A673 (cell line): Measurements from ENCODE around the gene NCBP2L. TPM values are rescaled to one million over a fixed set of nuclear protein-coding genes. Genes with fewer than 3 reads are reported as not detected.

Source experiments
- BruUV-seq: library from RNA; stranded (reverse); fragments of 400-500 nt; replicated peaks from 2 replicates; lab custom pipeline; 2021; lab: Mats Ljungman, UMichigan
- CTCF ChIA-PET: fragments of 300-600 bp; sonication (Branson Sonifier 250); formaldehyde crosslinking; loops from one replicate; lab custom pipeline; 2022; ENCODE audit warnings: antibody characterized with exemption; lab: Charles Lee
- POLR2A ChIA-PET: fragments of 300-600 bp; sonication (Branson Sonifier 250); formaldehyde crosslinking; loops from one replicate; lab custom pipeline; 2022; ENCODE audit warnings: antibody characterized with exemption; ENCODE audit not compliant: low non-redundant PET; lab: Charles Lee
- DNase-seq: peaks from one replicate; pipeline ENCODE4 v3.0.0-alpha.2; 2015; ENCODE audit warnings: low spot score
- H3K27ac ChIP-seq: fragments of 200-600 bp; sonication (generic); 2 replicates; pipeline ENCODE4 v1.5.1; 2016; ENCODE audit warnings: mixed run types, low read depth, mild to moderate bottlenecking, mixed read lengths, antibody characterized with exemption, low read length; ENCODE audit not compliant: poor library complexity, severe bottlenecking
- H3K27me3 ChIP-seq: fragments of 200-600 bp; sonication (generic); replicated peaks from 2 replicates; pipeline ENCODE4 v1.6.1; 2017; ENCODE audit warnings: mixed run types, low read depth, mild to moderate bottlenecking, mixed read lengths, antibody characterized with exemption, low read length; ENCODE audit not compliant: insufficient read depth, poor library complexity
- H3K36me3 ChIP-seq: fragments of 200-600 bp; sonication (generic); 2 replicates; pipeline ENCODE4 v1.6.1; 2016; ENCODE audit warnings: mixed run types, mild to moderate bottlenecking, mixed read lengths, antibody characterized with exemption, low read length; ENCODE audit not compliant: insufficient read depth, poor library complexity, severe bottlenecking
- H3K4me1 ChIP-seq: fragments of 200-600 bp; sonication (generic); 2 replicates; pipeline ENCODE4 v1.6.1; 2017; ENCODE audit warnings: mixed run types, mild to moderate bottlenecking, mixed read lengths, antibody characterized with exemption, low read length; ENCODE audit not compliant: insufficient read depth, poor library complexity, severe bottlenecking
- H3K4me3 ChIP-seq: fragments of 200-600 bp; sonication (generic); 2 replicates; pipeline ENCODE4 v1.5.1; 2016; ENCODE audit warnings: low read depth, mixed run types, mild to moderate bottlenecking, mixed read lengths, low read length; ENCODE audit not compliant: poor library complexity, severe bottlenecking
- H3K9me3 ChIP-seq: fragments of 200-600 bp; sonication (generic); 2 replicates; pipeline ENCODE4 v1.6.1; 2016; ENCODE audit warnings: mixed run types, low read depth, mild to moderate bottlenecking, mixed read lengths, antibody characterized with exemption, low read length; ENCODE audit not compliant: poor library complexity, severe bottlenecking
- EZH2 ChIP-seq: fragments of 200-600 bp; sonication (generic); IDR thresholded peaks from 2 replicates; pipeline ENCODE4 v1.6.1; 2017; ENCODE audit warnings: borderline replicate concordance, low read depth, mild to moderate bottlenecking, mixed read lengths, antibody characterized with exemption, low read length; ENCODE audit not compliant: poor library complexity, severe bottlenecking
- intact Hi-C: fragments of 100-400 bp; cut with micrococcal nuclease; formaldehyde crosslinking; loops from one replicate; pipeline ENCODE4 v1.10.0; 2022; ENCODE audit not compliant: unreplicated experiment
- total RNA-seq: library from RNA; stranded (reverse); gene quantifications from 2 replicates; pipeline ENCODE4 v1.2.3, GENCODE V29; 2021
- TF ChIP-seq, protein P1 (sequence below): fragments of 300-800, 200-600 bp; sonication (generic); conservative IDR thresholded peaks from 2 replicates; pipeline ENCODE4 v1.5.1; 2017; ENCODE audit warnings: low read depth, mild to moderate bottlenecking, antibody characterized with exemption, low read length, moderate library complexity, mixed read lengths

The NCBP2L gene
- total RNA-seq, 1 experiment from 2014 or later = not detected

DNA sequence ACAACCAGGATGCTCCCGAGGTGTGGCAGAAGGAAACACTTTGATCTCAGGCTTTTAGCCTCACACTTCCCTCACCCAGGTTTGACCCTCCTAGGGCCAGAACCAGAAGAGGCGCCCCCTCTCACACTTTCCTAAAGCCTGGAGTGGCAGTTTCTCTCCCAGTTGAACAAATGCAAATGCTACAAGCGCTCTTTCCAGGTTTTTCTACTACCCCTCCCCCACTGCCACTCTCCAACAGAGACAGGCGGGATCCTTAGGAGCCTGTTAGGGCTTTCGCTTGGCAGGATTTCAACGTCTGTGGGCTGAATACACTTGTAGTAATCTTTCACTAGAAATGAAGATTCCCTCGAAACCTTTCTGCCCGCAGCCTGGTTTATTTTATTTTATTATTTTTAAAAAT lies 4.3 kb upstream of the NCBP2L start:
- TF ChIP-seq, protein P1, sequence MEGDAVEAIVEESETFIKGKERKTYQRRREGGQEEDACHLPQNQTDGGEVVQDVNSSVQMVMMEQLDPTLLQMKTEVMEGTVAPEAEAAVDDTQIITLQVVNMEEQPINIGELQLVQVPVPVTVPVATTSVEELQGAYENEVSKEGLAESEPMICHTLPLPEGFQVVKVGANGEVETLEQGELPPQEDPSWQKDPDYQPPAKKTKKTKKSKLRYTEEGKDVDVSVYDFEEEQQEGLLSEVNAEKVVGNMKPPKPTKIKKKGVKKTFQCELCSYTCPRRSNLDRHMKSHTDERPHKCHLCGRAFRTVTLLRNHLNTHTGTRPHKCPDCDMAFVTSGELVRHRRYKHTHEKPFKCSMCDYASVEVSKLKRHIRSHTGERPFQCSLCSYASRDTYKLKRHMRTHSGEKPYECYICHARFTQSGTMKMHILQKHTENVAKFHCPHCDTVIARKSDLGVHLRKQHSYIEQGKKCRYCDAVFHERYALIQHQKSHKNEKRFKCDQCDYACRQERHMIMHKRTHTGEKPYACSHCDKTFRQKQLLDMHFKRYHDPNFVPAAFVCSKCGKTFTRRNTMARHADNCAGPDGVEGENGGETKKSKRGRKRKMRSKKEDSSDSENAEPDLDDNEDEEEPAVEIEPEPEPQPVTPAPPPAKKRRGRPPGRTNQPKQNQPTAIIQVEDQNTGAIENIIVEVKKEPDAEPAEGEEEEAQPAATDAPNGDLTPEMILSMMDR = no peak
- no peak for TF ChIP-seq EZH2
- Histone ChIP-seq H3K27ac (no peak overlapping the region), H3K9me3 (no peaks in the 10 kb centered on the region), H3K4me3 (no peak overlapping the region), H3K4me1 (peaks cover 5% of the 10 kb centered on the region), H3K27me3 (no peaks in the 10 kb centered on the region), H3K36me3 (no peaks in the 10 kb centered on the region)
- intact Hi-C loops = loop anchor here (10.0 kb wide), 1 partner anchor 878 kb away; no protein-coding TSS in a partner anchor
- ChIA-PET CTCF (no interaction called here), POLR2A (no interaction called here)
- DNase-seq = no peak
- no TSS peak for BruUV-seq

DNA sequence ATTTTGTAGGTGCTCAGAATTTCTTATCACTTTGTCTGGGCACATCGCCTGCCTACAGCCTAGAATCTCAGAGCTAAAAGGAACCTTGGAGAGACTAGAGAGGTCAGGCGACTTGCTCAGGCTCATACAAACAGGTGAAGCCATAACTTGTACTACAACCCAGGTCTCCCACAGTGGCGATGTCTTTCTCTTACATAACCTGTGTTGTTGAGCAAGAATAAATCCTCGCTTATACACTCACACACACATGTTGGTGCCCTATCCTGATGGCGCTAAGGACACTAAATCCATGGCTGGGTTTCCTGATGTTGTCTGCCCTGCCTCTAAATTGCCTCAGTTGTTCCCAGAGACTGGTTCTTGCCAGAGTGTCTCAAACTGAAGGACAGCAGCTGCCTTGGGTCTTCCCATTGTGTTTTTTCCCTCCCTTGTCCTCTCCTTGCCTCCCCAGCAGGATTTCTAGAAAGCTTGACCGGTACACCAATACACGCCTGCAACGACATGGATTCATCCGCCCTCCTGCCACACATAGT lies 3.6 kb upstream of the NCBP2L start:
- BruUV-seq = no TSS peak
- Histone ChIP-seq H3K36me3 (no peaks in the 10 kb centered on the region), H3K9me3 (no peaks in the 10 kb centered on the region), H3K4me3 (no peak overlapping the region), H3K4me1 (peaks cover 5% of the 10 kb centered on the region), H3K27me3 (no peaks in the 10 kb centered on the region), H3K27ac (no peak overlapping the region)
- POLR2A ChIA-PET = no interaction called here
- CTCF ChIA-PET = no interaction called here
- DNase-seq = no peak
- intact Hi-C loops = loop anchor here (10.0 kb wide), 1 partner anchor 879 kb away; no protein-coding TSS in a partner anchor
- TF ChIP-seq, protein P1 = no peak
- no peak for TF ChIP-seq EZH2

DNA sequence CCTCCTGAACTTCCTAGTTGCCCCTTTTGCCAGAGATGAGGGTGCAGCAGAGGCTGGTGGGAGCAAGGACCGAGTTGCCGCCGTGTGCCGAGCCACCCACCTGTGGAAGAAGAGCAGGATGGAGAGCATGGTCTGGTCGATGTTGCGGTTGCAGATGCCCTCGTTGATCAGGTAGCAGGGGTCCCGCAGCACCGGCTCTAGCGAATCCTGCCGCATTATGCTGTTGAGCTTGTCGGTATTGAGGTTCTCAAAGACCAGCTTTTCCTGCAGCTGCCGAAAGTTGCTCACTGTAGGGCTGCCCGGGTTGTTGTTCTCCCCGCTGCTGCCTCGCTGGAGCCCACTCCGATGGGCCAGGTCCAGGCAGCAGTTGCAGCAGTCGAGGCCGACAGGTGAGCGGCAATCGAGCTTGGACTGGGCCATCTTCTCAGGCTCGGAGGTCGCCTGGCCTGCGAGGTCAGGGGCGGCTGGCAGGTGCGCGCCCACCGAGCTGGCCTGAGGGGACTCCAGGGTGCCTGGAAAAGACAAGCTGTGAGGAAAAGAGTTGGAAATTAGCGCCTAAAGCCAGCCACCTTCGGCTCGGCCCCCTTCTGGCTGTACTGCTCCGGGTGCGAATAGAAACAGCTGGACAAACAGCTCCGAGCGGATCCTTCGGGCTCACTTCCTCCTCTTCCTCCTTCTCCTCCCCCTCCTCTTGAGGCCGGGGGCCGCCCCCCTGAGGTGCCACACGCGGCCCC lies 2.4 kb upstream of the NCBP2L start:
- no peak for TF ChIP-seq EZH2
- TF ChIP-seq, protein P1 = no peak
- intact Hi-C loops = loop anchor here (5.0 to 10.0 kb wide), 2 partner anchors 748 to 880 kb away; no protein-coding TSS in a partner anchor
- no TSS peak for BruUV-seq
- Histone ChIP-seq H3K9me3 (no peaks in the 10 kb centered on the region), H3K27ac (no peak overlapping the region), H3K27me3 (no peaks in the 10 kb centered on the region), H3K4me1 (peaks cover 5% of the 10 kb centered on the region), H3K4me3 (peak overlapping the region; percentile 41), H3K36me3 (no peaks in the 10 kb centered on the region)
- POLR2A ChIA-PET = no interaction called here
- DNase-seq = no peak
- CTCF ChIA-PET = no interaction called here
